Embryonic facial prominence (tissue), 1 donor: ENCODE measurements around the gene SORCS2.
"Not testable (repeated sequence)": the region's sequence is repeated elsewhere in the genome, so short reads cannot be mapped to it uniquely, and the experiment has no call there.

Experiments used
- DNase-seq: peaks from one replicate; pipeline ENCODE4 v3.0.0-alpha.2; 2016; ENCODE audit errors: extremely low spot score

The SORCS2 gene

DNA sequence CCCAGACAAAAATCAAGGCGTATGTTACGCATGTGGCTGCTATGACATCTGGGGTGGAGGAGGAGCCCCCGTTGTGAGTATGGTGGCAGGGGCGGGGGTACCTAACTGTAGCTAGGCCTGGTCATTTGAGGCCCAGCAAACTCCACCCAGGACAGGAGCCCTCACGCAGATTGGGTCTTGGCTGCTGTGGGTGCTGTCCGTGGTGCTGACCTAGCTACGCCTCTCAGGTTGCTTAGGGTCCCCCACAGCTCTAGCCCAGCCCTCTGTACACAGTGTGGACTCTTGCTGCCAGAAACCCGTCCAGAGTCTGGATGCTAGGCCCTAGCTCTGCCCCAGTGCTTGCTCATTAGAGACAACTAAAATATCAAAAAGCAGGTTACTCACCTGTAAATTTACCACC, 389.1 kb downstream of the SORCS2 start:
- DNase-seq, result peak; percentile 31

DNA sequence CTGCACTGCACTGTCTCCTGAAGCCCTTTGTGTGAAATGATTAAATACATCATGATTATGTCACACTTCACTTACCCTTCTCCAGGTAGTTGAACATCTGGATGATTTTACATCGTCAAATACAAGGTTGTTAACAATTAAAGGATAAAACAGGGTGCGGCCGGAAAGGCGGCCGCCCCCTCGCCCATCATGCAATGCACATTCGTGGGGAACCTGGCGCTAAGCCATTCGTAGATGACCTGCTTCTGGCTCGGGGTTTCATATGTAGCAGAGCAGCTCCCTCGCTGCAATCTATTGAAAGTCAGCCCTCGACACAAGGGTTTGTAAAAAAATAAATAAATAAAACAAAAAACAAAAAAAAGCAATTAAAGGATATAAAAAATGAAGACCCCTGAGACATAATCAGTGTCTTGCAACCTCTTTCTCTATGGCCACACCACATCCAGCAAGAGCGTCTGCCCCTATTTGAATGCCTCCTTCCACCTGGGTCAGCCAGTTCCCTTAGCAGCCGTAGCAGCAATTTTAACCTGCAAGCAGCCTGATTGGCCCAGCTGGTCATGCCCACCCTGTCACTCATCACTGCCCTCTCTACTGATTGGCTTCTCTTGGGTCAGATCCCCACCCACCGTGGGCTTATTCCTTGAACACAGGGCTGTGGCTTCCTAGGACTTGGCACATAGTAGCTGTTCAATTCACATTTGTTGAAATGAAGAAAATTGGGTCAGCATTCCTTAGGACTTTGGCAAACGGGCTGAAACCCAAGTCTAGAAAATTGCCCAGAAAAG, 390.2 kb downstream of the SORCS2 start:
- DNase-seq, result no peak

DNA sequence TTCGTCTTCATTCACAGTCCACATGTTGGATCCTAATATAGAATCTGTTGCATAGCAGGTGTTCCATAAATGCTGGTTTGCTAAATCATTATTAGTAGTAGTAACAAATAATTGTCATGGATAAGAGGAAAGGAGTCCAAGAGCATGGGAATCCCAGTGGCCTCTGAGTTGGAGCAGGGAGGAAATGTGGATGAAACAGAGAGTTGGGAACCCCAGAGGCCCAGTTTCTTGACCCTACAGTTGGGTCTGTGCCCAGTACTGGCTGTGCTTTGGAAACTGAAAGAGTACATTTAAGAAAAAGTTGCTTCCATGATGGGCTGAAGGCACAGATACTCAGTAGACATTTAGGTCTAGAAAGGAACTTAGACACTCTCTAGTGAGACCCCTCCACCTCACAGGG, 391.8 kb downstream of the SORCS2 start:
- no peak for DNase-seq

DNA sequence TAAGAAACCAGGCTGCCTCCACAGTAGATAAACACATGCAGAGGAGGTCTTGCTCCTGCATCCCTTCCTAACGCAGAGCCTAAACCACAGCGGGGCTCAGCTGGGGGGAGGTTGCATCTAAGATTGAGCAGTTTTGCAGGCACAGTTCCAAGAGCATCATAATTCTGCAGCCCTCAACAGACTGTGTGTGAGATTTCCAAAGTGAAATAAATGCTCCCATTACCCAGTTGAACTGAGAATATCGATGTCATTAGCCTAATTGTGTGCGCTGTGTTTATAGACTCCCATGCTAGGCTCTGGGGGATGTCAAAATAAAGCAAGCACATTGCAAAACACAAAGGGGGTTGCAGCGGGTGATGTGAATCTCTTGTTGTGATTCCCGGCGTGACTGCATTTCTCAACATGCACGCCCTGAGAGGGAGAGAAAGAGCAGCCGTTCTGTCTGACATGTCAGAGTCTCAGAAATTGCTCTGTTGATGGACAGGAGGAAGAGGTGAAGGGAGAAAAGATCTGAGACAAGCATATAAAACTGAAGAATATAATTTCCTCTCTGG, 392.3 kb downstream of the SORCS2 start:
- no peak for DNase-seq

DNA sequence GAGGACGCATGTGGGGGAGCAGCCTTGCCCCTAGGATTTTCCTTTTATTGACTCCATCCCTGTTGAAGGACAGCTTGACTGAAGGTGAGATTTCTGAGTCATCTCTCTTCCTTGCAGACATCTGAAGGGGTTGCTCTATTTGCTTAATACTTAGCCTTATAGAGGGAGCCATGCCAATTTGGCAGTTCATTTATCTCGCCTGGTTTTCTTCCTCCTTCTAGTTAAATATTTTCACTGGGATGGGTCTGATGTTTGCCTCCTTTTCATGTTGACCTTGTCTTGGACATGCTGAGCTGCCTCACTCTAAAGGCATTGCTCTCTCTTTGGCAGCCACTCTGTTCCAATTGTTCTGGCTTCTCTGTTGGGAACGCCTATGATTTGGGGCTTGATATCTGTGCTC, 393.4 kb downstream of the SORCS2 start:
- no peak for DNase-seq

DNA sequence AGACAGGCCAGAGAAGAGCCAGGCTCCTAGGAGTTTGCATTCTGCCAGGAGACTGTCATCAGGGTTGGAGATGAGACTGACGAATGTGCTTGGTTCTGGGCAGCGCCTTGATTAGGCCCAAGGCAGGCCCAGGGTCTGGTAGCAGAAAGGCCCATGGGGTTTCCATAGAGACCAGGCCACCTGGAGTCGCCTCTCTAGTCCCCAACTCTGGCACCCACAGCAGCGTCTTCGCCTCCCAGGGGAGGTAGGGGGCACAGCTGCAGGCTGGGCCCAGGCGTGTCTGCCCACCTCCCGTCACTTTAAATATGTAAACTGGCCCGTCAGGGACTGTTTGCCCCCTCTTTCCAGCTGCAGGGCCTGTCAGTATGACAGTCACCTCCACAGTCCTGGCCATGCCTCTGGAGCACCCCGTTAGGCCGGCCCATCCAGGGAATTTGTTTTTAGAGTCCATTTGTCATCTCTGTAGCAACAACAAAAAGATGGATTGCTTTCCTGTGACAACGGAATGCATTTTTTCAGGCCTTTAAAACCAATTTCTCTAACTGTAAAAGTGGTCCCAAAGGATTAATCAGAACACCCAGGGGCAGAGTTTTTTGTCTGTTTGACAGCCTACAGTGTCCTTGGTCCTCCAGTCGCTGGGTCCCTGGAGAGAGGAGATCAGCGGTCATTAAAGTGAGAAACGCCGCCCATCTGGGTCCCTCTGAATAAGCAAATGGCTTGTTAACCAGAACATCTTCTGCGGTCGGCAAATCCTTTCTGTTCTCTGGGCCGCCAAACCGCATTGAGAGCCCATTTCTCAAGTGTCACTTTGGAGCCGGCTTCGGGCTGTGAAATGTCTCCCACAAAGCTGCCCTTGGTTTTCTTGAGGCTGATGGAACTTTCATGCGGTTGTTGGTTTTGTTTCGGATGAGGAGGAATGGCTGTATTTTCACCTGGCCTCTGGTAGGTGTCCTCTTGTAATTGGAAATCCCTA, 395.4 kb downstream of the SORCS2 start:
- DNase-seq, result no peak

DNA sequence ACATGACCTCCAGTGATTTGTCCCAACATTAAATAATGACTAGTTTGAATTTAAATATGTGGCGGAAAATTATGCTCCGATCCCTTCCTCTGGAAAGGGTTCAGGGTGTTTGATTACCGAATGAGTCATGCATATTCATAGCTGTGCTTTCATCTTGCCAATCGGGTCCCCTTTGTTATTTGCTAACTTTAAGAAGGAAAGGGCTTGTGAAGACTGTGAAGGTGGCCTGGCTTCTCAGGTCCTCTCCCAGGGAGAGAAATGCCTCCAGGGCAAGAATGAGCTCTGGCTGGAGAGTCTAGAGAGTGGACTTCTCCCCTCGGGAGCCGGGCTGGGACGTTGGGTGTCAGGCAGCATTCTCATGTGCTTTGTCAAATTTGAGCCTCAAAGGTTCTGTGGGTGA, 397.9 kb downstream of the SORCS2 start:
- no peak for DNase-seq

DNA sequence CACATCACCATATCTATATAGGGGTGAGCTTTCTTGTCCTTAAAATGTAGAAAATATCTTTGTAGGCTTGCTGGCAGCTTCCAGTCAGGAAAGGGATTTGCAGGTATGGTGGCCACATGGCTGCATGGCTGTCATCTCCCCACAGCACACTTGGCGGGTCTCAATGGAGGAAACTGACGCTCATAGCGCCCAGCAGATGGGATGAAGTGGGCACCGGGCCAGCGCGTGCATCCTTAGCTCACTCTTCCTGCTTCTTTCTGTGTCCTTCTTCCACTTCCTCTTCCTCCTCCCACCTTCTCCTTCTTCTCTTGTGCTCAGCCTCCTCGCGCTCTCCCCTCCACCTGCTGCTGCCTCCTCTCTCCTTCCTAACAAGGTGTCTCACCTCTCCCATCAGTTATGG, 398.6 kb downstream of the SORCS2 start:
- no peak for DNase-seq

DNA sequence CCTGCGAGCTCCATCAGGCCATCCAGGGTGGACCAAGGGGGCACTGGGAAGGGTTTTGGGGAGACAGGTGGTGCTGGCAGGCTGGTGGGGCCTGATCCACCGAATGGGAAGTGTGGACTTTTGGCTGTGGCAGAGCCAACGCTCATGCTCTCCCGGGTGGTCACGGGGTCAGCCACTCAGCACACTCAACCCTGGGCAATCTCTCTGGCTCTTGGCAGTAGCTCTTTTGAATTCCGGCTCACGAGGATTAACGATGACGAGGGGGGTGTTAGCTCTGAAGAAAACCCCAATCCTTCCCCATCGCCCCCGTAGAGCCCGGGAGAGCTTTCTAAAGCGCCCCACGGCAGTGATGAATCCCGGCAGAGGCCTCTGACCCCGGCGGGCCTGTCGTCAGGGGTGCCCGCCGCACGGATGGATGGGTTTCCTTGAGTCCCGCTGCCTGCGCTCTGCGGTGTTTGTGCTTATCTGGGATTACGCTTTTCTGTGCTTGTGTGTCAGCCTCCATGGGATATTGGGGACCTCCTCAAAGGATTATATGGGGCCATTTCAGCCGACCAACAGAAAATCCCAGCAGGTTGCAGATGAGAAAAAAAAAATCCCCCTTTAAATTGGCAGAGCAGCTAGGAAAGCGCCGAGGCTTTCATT, 399.2 kb downstream of the SORCS2 start:
- DNase-seq, result no peak

DNA sequence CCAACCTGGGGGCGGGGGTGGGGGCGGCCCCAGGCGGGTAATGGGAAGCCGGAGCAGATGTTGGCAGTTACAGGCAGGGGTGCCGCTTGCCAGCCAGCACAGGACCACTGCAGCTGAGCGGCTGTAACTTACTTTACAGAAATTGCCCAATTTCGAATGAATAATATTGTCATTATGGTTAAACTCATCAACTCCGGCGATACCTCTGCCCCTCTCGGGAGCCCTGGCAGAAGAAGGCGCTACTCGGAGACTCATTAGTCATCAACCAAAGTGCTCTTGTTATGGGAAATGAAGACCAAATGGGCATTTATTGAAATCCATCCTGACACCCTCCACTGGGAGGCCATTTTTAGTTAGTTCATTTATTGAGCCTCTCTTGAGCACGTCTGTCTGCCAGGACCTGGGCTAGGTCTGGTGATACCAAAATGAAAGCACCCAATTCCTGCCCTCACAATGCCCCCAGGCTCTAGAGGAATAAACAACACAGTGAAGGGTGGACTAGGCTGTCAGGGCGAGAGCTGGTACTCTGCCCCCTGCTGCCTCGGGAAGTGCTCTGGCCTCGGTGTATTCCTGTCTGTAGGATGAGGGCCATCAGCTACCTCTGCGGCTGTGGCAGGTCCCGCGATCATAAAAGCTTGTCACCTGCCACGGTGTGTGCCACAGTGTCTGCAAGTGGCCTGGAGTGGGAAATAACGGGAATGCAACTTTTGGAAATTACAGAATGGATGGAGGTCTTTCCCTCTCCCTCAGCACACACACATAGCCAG, 401.5 kb downstream of the SORCS2 start:
- DNase-seq, result no peak

DNA sequence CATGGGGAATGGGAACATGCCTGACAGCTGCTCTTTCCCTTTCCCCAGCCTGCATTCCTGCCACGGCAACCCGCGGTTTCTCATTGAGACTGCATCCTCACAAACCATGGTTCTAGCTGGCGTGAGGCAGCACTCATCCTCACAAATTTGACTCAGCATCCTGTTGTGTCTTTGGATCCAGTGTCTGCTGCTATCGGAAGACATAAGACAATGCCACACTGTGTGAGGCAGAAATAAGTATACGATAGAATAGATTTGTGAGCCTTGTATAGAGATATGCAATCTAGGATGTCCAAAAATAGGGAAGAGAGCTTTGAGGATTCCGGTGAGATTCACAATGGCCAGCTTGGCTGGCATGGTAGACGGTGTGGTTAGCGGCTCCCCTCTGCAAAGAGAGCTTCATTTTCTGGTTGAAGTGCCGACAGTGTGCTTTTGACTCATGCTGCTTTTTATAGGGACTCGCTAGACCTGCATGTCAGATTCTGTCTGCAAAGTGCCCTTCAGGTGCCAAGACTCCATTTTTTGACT, 403.7 kb downstream of the SORCS2 start:
- no peak for DNase-seq

DNA sequence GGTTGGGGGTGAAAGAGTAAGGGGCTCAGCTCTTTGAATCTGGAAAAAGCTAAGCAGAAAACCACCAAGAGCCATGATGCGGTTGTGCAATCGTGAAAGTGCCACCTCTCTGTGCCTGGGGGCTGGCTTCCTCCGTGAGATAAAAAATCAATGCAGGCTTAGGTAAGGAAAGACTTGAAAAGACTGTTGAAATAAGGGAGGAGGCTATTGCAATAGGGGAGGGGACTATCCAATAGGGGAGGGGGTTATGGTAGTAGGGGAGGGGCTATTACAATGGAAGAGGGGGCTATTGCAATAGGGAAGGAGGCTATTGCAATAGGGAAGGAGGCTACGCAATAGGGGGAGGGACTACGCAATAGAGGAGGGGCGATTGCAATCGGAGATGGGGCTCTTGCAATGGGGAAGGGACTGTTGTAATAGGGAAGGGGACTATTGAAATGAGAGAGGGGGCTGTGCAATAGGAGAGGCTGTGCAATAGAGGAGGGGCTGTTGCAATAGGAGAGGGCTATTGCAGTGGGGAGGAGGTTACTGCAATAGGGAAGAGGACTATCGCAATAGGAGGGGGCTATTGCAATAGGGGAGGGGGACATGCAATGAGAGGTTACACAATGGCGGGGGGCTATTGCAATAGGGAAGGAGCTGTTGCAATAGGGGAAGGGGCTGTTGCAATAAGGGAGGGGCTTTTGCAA, 404.7 kb downstream of the SORCS2 start:
- no peak for DNase-seq

DNA sequence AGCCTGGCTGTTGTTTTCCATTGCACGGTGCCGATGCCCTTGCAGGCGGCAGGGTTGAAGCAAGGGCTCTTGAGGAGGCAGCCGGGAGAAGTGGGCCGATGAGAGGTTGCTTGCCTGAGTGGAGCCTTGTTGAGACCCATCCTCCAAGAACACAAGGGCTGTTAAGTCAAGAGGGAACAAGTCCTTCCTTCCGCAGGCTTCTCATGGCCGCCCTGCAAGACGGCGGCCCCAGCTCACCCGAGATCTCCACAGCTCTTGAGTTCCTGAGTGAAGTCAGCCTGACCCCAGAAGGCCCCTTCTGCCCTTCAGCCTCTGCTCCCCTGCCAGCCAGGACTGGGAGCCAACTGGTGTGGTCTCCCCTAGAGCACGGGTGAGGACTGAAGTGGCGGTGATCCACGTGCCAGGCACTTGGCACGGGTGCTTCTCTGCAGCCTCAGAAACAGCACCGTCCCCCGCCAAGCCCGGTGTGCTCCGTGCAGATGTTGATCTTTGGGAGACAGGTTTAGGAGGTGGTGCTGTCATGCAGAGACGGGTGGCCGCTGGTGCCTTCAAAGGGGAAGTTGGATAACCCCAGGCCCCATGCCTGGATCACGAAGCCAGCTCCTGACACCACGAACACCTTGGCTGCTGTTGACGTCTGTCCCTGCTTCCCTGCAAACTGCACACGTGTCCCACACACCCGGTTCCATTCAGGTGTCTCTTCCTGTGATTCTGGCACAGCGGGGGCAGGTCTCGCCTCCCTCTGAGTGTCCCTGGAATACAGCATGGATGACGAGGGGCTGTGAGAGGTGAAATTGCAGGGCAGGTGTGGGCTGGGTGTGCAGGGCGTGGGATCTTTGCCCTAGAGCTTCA, 406.8 kb downstream of the SORCS2 start:
- no peak for DNase-seq

DNA sequence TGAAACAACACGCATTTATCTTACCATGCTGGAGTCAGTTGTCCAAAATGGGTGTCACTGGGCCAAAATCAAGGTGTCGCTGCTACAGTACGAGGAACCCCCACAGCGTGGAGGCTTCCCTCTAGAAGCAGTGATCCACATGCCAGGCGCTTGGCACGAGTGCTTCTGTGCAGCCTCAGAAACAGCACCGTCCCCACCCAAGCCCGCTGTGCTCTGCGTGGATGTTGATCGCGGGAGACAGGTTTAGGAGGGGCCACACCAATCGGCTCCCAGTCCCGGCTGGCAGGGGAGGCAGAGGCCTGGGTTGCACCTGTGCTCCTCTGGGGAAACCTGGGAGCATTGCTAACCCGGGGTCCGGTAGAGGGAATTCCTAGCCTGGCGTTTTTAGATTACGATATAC, 407.9 kb downstream of the SORCS2 start:
- no peak for DNase-seq

DNA sequence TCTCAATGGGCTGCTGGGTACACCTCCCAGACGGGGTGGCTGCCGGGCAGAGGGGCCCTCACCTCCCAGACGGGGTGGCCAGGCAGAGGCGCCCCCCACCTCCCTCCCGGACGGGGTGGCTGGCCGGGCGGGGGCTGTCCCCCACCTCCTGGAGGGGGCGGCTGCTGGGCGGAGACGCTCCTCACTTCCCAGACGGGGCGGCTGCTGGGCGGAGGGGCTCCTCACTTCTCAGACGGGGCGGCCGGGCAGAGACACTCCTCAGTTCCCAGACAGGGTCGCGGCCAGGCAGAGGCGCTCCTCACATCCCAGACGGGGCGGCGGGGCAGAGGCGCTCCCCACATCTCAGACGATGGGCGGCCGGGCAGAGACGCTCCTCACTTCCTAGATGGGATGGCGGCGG, 409.8 kb downstream of the SORCS2 start:
- not testable (repeated sequence) for DNase-seq

DNA sequence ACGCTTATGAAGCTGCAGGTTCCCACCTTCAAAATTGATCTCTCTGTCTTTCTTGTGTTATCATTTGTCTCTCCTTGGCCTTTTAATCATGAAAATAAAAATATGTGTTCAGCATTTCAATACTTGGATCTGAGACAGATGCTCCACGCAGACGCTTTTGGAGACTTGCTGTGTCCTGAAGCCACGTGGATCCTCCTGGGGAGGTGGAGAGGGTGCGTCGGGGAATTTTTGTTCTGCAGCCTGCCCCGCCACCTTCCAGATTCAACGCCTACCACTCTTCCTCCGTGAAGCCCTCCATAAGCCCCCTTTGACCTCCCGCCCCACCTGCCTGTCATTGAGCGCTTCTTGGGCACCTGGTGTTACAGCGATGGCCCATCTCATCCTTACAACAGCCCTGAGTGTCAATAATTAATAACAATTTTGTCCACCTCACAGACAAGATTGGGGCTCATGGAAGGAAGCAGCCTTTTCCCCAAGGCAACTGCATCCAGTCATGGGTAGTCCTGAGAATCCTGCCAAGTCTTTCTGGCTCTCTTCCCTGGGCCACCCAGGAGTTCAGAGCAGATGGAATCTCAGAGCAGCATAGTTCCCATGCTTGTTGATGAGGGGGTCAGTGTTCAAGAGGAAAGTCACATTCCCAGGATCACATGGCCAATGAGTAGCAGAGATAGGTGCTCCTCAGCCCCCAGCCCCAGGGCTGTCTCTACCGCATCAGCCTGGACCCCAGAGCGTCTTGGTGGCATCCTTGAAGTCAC, 415.0 kb downstream of the SORCS2 start:
- DNase-seq, result no peak

DNA sequence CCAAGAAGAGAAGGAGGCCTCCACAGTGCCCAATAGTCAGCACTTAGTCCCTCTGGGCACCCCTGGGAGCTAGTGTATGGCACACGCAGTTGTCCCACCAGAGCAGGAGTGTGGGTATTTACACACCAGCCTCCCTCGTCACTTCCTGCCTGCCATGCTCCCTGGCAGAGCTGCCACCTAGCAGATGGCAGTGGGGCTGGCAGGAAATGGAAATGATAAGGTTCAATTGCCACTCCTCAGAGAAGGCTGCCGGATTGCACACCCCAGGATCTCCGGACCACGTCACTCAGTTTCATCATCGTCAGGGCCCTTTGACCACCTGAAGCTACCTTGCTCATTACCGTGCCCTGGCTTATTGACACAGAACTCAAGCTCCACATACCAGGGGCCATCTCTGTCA, 415.7 kb downstream of the SORCS2 start:
- no peak for DNase-seq

DNA sequence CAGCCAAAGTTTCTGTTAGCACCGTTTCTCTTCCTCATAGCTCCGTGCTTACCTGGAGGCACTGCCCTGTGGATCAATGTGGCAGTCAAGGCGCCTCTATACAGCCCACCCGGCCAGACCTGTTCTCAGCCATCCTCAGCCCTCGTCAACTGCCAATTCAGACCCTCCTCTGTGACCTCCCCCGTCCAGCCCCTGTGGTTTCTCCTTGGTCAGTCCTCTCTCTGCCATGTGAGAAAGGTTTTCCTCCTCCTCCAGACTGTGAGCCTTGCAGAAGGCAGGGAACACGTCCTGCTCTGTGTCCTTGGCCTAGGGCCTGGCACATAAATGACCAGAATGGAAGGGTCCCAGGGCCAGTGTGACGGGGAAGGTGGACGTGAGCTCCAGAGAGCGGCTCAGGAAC, 417.0 kb downstream of the SORCS2 start:
- no peak for DNase-seq
